Kidney glomerular epithelial cell (primary cell): ENCODE measurements around the gene MDGA2.
"Not testable (repeated sequence)": the region's sequence is repeated elsewhere in the genome, so short reads cannot be mapped to it uniquely, and the experiment has no call there.

Experiments used
- DNase-seq: peaks from one replicate; lab custom pipeline; 2025; lab: John Stamatoyannopoulos, UW

The MDGA2 gene

DNA sequence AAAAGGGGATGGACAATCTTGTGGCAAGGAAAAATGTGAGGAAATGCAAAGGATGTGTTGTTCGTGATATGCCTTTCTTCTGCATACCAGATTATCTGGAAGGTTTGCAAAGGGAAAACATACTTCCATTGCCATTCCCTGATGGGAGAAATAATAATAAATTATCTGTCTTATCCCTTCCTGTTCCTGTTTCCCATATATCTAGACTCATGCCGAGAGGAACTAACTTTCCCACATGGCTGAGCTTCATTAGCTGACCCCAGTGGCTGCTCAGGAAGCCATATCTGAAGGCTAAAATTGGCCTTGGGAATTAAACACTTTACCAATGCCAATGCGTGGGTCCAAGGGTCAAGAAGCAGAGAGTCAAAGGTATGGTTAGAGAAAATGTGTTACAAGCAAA lies 439.8 kb downstream of the MDGA2 start:
- no peak for DNase-seq

DNA sequence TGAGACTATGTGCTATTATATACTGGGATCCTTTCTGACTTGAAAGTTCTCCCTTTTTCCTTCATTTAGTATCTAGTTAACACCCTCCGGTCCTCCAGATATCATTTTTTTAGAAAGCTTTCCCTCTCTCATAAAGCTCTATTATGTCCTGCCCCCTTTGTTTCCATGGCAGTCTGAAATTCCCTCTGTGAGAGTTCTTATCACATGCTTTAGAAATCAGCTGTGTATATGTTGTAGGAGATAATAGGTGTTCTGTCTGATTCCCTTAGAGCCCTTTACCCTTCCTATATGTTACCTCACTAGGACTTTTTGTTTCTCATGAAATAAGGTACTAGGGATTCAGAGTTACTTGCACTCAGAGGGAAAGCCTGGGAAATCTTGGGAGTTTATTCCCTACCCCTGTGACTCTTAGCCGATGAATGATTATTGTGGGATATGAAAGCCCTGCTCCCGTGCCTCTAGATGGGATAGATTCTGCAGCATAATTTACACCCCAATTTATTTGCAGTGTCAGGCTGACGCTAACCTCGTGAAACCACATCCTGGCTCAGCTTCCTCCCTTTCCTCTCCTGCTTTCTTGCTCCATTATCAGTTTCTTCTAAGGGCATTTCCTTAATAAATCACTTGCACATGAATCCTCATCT lies 448.4 kb downstream of the MDGA2 start:
- no peak for DNase-seq

- DNase-seq = peak; percentile 6
These were observed 451.7 kb downstream of the MDGA2 start for GRCh38 chr14:47223656-47224055.

DNA sequence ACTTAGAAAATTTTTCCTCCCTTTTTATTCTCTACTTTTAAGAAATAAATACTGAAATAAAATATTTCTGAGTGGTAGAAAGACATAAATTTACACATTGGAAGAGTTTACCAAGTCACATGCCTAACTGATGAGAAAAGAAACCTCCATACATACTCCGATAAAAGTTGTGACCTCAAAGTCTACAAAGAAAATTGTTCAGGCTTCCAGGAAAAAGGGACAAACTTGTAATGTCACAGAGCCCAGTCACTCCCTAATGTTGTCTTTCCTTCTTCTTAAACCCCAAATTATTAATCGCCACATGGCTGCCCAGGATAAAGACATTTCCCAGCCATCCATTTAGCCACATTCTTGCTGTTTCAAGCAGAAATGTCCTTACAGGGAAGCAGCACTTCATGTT lies 455.3 kb downstream of the MDGA2 start:
- DNase-seq = no peak

- no peak for DNase-seq
These were observed 464.1 kb downstream of the MDGA2 start for GRCh38 chr14:47211263-47211662.

DNA sequence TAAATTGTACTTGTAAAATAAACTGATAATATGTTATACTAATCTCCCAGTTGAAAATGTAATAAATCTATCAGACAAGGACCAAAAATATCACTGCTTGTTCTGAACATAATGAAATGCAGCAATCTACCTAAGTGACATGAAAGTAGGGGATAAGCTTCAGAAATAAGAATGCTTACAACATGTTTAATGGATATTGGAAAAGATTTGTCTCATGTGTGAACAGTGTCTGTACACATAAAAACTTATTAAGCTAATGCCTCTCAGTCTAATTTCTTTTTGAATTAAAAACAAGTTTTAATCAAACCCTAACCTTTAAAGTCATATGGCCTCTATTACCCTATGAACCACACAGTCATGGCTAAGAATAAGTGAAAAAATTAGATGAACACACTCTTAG lies 465.3 kb downstream of the MDGA2 start:
- no peak for DNase-seq

GRCh38 chr14:47208434-47208833 lies 467.0 kb downstream of the MDGA2 start:
- DNase-seq = no peak

DNA sequence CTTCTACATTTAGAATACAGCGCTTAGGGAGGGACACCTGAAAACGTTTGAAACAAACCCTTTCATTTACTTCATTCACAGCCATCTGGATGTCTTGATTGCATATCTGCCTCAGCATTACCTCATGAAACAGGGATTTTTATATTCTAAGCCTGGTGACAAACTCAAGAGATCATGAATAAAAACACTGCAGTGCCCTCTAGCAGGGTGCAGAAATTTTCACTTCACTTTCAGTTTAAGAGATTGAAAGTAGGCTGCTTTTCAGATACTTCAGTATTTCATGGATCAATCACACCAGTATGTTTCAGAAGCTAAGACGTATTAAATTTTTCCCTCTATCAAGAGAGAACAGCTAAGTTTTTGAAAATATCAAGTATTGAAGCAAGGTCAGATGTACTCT lies 467.8 kb downstream of the MDGA2 start:
- DNase-seq = peak; percentile 17

GRCh38 chr14:47200740-47201139 lies 474.7 kb downstream of the MDGA2 start:
- no peak for DNase-seq

- DNase-seq = peak; percentile 5
These were observed 479.8 kb downstream of the MDGA2 start for GRCh38 chr14:47195582-47195981.

- DNase-seq = peak; percentile 46
These were observed 481.4 kb downstream of the MDGA2 start for GRCh38 chr14:47194055-47194454.

DNA sequence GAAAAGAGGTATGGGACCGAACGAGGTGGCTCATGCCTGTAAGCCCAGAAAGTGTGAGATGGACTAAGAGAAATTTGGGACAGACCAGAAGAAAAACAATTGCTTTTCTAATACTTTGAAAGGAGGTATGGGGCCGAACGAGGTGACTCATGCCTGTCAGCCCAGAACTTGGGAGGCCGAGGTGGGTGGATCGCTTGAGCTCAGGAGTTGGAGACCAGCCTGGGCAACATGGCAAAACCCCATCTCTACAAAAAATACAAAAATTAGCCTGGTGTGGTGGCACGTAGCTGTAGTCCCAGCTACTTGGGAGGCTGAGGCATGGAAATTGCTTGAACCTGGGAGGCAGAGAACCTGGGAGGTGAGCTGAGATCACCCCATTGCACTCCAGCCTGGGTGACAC lies 483.2 kb downstream of the MDGA2 start:
- not testable (repeated sequence) for DNase-seq

DNA sequence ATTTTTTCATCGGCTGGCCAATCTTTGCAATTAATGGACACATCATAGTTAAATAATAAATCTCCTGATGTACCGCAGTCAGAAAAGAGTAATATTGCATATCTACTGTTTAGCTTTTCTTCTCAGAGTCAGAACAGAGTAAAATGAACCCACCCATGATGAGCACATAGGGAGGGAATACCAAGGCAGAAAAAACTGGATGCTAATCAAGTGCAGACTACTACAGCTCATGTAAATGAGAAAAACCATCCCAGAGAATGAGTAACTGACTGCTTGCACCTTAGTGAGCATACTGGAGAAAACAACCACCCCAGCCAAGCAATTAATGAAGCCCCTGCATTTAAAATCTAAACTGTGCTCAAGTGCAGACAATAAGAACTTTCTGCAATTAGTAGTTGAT lies 483.7 kb downstream of the MDGA2 start:
- no peak for DNase-seq

DNA sequence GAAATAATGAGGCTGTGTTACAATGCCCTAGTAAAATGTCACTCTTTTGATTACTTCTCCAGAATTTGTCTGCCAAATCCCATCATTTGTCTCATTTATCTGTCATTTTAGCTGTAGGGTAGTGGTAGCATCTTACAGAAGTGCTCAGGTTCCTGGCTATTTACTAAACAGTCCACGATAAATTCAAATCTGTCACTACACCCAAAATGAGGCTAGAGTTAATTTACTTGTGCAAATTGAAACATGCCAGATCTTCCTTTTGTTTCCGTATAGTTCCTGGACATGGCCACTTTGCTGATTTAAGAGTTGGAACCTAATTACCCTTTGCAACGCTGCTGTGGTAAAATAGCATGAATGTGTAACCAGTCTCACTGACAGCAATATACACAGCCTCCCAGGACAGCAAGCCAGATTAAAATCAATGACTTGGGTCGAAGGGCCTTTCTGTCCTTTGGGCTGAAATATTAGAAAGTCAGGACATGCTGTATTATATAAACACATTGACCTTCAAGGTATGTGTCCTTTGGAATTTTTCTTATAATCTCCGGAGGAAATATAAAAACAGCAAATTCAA lies 485.4 kb downstream of the MDGA2 start:
- DNase-seq = no peak

DNA sequence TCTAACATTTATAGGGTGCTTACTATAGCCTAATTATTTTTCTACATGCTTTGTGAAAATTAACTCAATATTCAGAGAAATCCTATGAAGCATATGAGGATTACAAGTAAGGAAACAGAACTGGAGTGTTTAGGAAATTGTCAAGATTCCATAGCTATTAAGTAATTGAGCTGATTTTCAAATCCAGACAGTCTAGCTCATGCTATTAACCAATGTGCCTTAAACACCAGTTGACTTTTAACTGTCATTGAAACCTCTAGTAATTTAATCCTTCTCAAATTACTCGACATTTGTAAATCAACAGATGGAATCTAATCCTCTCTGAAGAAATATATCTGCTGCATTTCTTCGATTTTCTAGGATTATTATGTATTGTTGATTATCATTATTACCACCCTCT lies 488.9 kb downstream of the MDGA2 start:
- DNase-seq = peak; percentile 70

GRCh38 chr14:47179906-47180305 lies 495.5 kb downstream of the MDGA2 start:
- no peak for DNase-seq

- DNase-seq = not testable (repeated sequence)
These were observed 503.5 kb downstream of the MDGA2 start for GRCh38 chr14:47171896-47172295.

GRCh38 chr14:47167402-47167801 lies 508.0 kb downstream of the MDGA2 start:
- DNase-seq = no peak

GRCh38 chr14:47155395-47155794 lies 520.0 kb downstream of the MDGA2 start:
- DNase-seq = no peak

- no peak for DNase-seq
These were observed 521.1 kb downstream of the MDGA2 start for GRCh38 chr14:47154276-47154797.

DNA sequence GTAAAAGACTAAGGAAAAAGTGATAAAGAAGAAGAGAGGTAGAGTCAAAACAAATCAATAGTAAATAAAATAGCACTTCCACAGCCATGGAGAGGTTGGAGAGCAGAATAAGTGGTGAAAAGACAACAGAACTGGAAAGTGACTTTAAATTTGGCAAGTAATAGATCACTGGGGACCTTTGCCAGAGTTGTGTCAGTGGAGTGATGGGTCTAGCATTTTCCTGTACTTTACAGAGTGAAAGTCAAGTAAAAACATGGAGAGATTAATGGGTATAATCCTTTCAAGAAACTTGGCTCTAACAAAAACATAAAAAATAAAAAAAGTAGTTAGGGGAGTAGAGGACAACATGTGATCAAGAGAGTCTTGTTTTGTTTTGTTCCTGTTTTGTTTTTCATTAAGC lies 521.7 kb downstream of the MDGA2 start:
- no peak for DNase-seq

GRCh38 chr14:47150267-47150666 lies 525.1 kb downstream of the MDGA2 start:
- DNase-seq = no peak

- peak; percentile 18 for DNase-seq
These were observed 526.1 kb downstream of the MDGA2 start for GRCh38 chr14:47149326-47149725.

DNA sequence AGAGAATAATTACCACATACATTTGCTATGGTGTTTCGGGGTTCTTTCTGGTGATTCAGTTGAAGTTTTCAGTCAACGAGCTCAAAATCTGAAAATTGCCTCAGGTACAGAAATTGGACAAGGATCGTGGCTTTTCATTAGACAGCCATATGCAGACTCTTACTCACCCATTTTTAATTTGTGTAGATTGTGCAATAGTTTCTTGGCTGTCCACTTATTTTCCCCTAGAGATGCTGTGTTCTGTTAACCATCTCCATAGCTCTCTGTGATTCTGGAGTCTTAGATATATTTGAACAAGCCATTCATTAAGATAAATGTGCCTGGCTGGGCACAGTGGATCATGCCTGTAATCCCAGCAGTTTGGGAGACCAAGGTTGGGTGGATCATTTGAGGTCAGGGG lies 526.7 kb downstream of the MDGA2 start:
- no peak for DNase-seq
